Skin of body (tissue), 2 donors: ENCODE measurements around the gene GOLGA8S. TPM values are rescaled to one million over a fixed set of nuclear protein-coding genes. Genes with fewer than 3 reads are reported as not detected.
"Not testable (repeated sequence)": the region's sequence is repeated elsewhere in the genome, so short reads cannot be mapped to it uniquely, and the experiment has no call there.

Source experiments
- DNase-seq: peaks from one replicate; lab custom pipeline; 2025; lab: John Stamatoyannopoulos, UW
- total RNA-seq: library from RNA; depleted of rRNA; stranded (reverse); fragments of >200 nt; gene quantifications from one replicate; pipeline ENCODE4 v1.2.3, GENCODE V29; 2014

GOLGA8S gene
- 0.10 TPM for total RNA-seq

GRCh38 chr15:23354448-23354847, at the start of gene GOLGA8S:
Gene GOLGA8S, plus strand, starts transcription at chr15:23354748. Its CDS starts 62 bp downstream, at chr15:23354810.
- not testable (repeated sequence) for DNase-seq

- not testable (repeated sequence) for DNase-seq
These were observed 49.7 kb upstream of the GOLGA8S start for GRCh38 chr15:23304805-23305204.

- not testable (repeated sequence) for DNase-seq
These were observed 48.6 kb upstream of the GOLGA8S start for GRCh38 chr15:23305921-23306320.

GRCh38 chr15:23311233-23311632, 43.3 kb upstream of the GOLGA8S start:
- not testable (repeated sequence) for DNase-seq

GRCh38 chr15:23334096-23334495, 20.5 kb upstream of the GOLGA8S start, which contains the start of gene GOLGA6L26:
Gene GOLGA6L26, minus strand, starts transcription at chr15:23334196. Its CDS starts 61 bp downstream, at chr15:23334135.
- not testable (repeated sequence) for DNase-seq

- not testable (repeated sequence) for DNase-seq
These were observed 8.1 kb downstream of the GOLGA8S start for GRCh38 chr15:23362622-23363021.

- not testable (repeated sequence) for DNase-seq
These were observed 9.7 kb downstream of the GOLGA8S start for GRCh38 chr15:23364261-23364660.

GRCh38 chr15:23370578-23370977, 16.0 kb downstream of the GOLGA8S start:
- DNase-seq: no peak

- not testable (repeated sequence) for DNase-seq
These were observed 16.6 kb downstream of the GOLGA8S start for GRCh38 chr15:23371134-23371533.

GRCh38 chr15:23371868-23372267, 17.3 kb downstream of the GOLGA8S start:
- not testable (repeated sequence) for DNase-seq

- DNase-seq: no peak
These were observed 17.7 kb downstream of the GOLGA8S start for GRCh38 chr15:23372284-23372683.

GRCh38 chr15:23372891-23373600, 18.5 kb downstream of the GOLGA8S start:
- DNase-seq: not testable (repeated sequence)

- not testable (repeated sequence) for DNase-seq
These were observed 19.7 kb downstream of the GOLGA8S start for GRCh38 chr15:23374226-23374625.

- not testable (repeated sequence) for DNase-seq
These were observed 24.4 kb downstream of the GOLGA8S start for GRCh38 chr15:23378946-23379345.

GRCh38 chr15:23380700-23381099, 26.2 kb downstream of the GOLGA8S start:
- DNase-seq: not testable (repeated sequence)

- not testable (repeated sequence) for DNase-seq
These were observed 26.6 kb downstream of the GOLGA8S start for GRCh38 chr15:23381192-23381591.

- no peak for DNase-seq
These were observed 29.8 kb downstream of the GOLGA8S start for GRCh38 chr15:23384371-23384770.

- DNase-seq: no peak
These were observed 31.4 kb downstream of the GOLGA8S start for GRCh38 chr15:23385886-23386430.

- DNase-seq: no peak
These were observed 33.2 kb downstream of the GOLGA8S start for GRCh38 chr15:23387621-23388190.

- no peak for DNase-seq
These were observed 40.6 kb downstream of the GOLGA8S start for GRCh38 chr15:23395030-23395692.

GRCh38 chr15:23395832-23396231, 41.3 kb downstream of the GOLGA8S start:
- DNase-seq: no peak

- no peak for DNase-seq
These were observed 43.2 kb downstream of the GOLGA8S start for GRCh38 chr15:23397779-23398178.
